Measurements from ENCODE around the gene MAGI1. TPM values are rescaled to one million over a fixed set of nuclear protein-coding genes. Genes with fewer than 3 reads are reported as not detected.

MAGI1 gene
- polyA plus RNA-seq, 1 of the 3 experiments (the other 2 are of a cell fraction), result 10.3 TPM

- TF ChIP-seq ELF1 (IDR thresholded peaks at IDR 0.05), result no peak
- no peak for TF ChIP-seq ZBTB33 (IDR thresholded peaks at IDR 0.05; ENCODE audit: borderline replicate concordance, low read depth)
- no peak for TF ChIP-seq GATA2 (CRISPR knock-in tag; IDR thresholded peaks at IDR 0.05)
- TF ChIP-seq SMC3 (IDR thresholded peaks at IDR 0.05; ENCODE audit: low read depth, low read length), result no peak
- no peak for TF ChIP-seq RAD21 (IDR thresholded peaks at IDR 0.05; ENCODE audit: low read length)
- no peak for TF ChIP-seq PBX3 (IDR thresholded peaks at IDR 0.05)
- TF ChIP-seq FOXJ3 (CRISPR knock-in tag; IDR thresholded peaks at IDR 0.05), result no peak
- TF ChIP-seq RXRA (IDR thresholded peaks at IDR 0.05; ENCODE audit: borderline replicate concordance, low read depth), result no peak
- TF ChIP-seq YY1 (IDR thresholded peaks at IDR 0.05; ENCODE audit: low read depth), result no peak
- TF ChIP-seq IRF3 (IDR thresholded peaks at IDR 0.05; ENCODE audit: low read depth, low read length), result no peak
- TF ChIP-seq JUND (IDR thresholded peaks at IDR 0.05), result no peak
- TF ChIP-seq NRF1 (IDR thresholded peaks at IDR 0.05; ENCODE audit: low read depth, low read length), result no peak
- TF ChIP-seq GABPA (IDR thresholded peaks at IDR 0.05; ENCODE audit: low read depth), result no peak
- no peak for DNase-seq
- Histone ChIP-seq H3F3A (replicated peaks; ENCODE audit: insufficient read depth) (peaks cover 8% of the 10 kb centered on the region), H3K9me3 (no peaks in the 10 kb centered on the region), H3K79me2 (ENCODE audit: insufficient read depth) (peaks cover 76% of the 10 kb centered on the region), H3K4me1 (ENCODE audit: control insufficient read depth in 1 of 2, insufficient read depth in 2 of 2, low read depth in 1 of 2, low read length in 1 of 2) (no peaks in the 10 kb centered on the region; a peak in 1 of 4 replicates), H3K4me2 (no peak overlapping the region), H4K20me1 (ENCODE audit: insufficient read depth) (peaks cover 1% of the 10 kb centered on the region; the same call in 1 of the 2 replicates), H3K4me3 (ENCODE audit: low read depth in 2 of 2, low read length in 1 of 2) (no peak overlapping the region), H3K36me3 (replicated peaks in 1 of 2; ENCODE audit: control insufficient read depth in 1 of 2, insufficient read depth in 2 of 2, low read length in 1 of 2) (no peaks in the 10 kb centered on the region), H3K27ac (ENCODE audit: low read depth in 2 of 2, low read length in 1 of 2) (no peak overlapping the region), H3K9ac (no peak overlapping the region), H3K9me2 (no peaks in the 10 kb centered on the region), H2AFZ (ENCODE audit: low read depth) (no peak overlapping the region), H3K27me3 (ENCODE audit: insufficient read depth) (no peaks in the 10 kb centered on the region)
- 89% methylated on average over 5 of the region's 5 CpGs for WGBS (ENCODE audit: low lambda C conversion rate)
- ChIA-PET CTCF (interaction anchor here (1.0 kb wide), 1 partner anchor 9 kb away, joined by 3 read pairs; no protein-coding TSS in a partner anchor), POLR2A (no interaction called here)
Observed at GRCh38 chr3:65894679-65895453, 143.9 kb downstream of the MAGI1 start.

GRCh38 chr3:65894126-65894525 lies 144.6 kb downstream of the MAGI1 start:
- Histone ChIP-seq H3K79me2 (ENCODE audit: insufficient read depth) (peaks cover 76% of the 10 kb centered on the region), H3K4me2 (no peak overlapping the region), H3F3A (replicated peaks; ENCODE audit: insufficient read depth) (peaks cover 15% of the 10 kb centered on the region), H2AFZ (ENCODE audit: low read depth) (no peak overlapping the region), H3K27me3 (ENCODE audit: insufficient read depth) (no peaks in the 10 kb centered on the region), H3K4me1 (ENCODE audit: control insufficient read depth in 1 of 2, insufficient read depth in 2 of 2, low read depth in 1 of 2, low read length in 1 of 2) (no peaks in the 10 kb centered on the region; a peak in 1 of 4 replicates), H3K9me3 (no peaks in the 10 kb centered on the region), H3K27ac (ENCODE audit: low read depth in 2 of 2, low read length in 1 of 2) (no peak overlapping the region), H3K36me3 (replicated peaks in 1 of 2; ENCODE audit: control insufficient read depth in 1 of 2, insufficient read depth in 2 of 2, low read length in 1 of 2) (no peaks in the 10 kb centered on the region), H3K9me2 (no peaks in the 10 kb centered on the region), H3K9ac (no peak overlapping the region), H3K4me3 (ENCODE audit: low read depth in 2 of 2, low read length in 1 of 2) (no peak overlapping the region), H4K20me1 (ENCODE audit: insufficient read depth) (peaks cover 6% of the 10 kb centered on the region; the same call in 1 of the 2 replicates)
- POLR2A ChIA-PET, result no interaction called here
- no peak for DNase-seq
- WGBS (ENCODE audit: low lambda C conversion rate), result 96% methylated on average over 2 of the region's 2 CpGs
- CTCF ChIA-PET, result interaction anchor here (1.0 kb wide), 1 partner anchor 10 kb away, joined by 3 read pairs; no protein-coding TSS in a partner anchor
- TF ChIP-seq YY1 (IDR thresholded peaks at IDR 0.05; ENCODE audit: low read depth), result no peak
- TF ChIP-seq GABPA (IDR thresholded peaks at IDR 0.05; ENCODE audit: low read depth), result no peak
- no peak for TF ChIP-seq TAF1 (IDR thresholded peaks at IDR 0.05; ENCODE audit: borderline replicate concordance, low read depth, low read length)
- no peak for TF ChIP-seq CTCF (IDR thresholded peaks at IDR 0.05)
- no peak for TF ChIP-seq USF2 (IDR thresholded peaks at IDR 0.05; ENCODE audit: borderline replicate concordance, low read depth, low read length)
- no peak for TF ChIP-seq NFIC (IDR thresholded peaks at IDR 0.05; ENCODE audit: borderline replicate concordance)
- TF ChIP-seq RAD21 (IDR thresholded peaks at IDR 0.05; ENCODE audit: low read length), result no peak
- TF ChIP-seq IRF3 (IDR thresholded peaks at IDR 0.05; ENCODE audit: low read depth, low read length), result no peak
- TF ChIP-seq TCF12 (IDR thresholded peaks at IDR 0.05), result no peak
- TF ChIP-seq SMC3 (IDR thresholded peaks at IDR 0.05; ENCODE audit: low read depth, low read length), result no peak
- TF ChIP-seq GATA2 (CRISPR knock-in tag; IDR thresholded peaks at IDR 0.05), result no peak
- TF ChIP-seq RCOR1 (IDR thresholded peaks at IDR 0.05; ENCODE audit: low read length), result no peak

Data from SK-N-SH (cell line).